GM10266 (cell line): Measurements from ENCODE around the gene ATP8B4.

Source experiments
- DNase-seq: peaks from one replicate; pipeline ENCODE4 v3.0.0; 2012; ENCODE audit errors: extremely low spot score
- TF ChIP-seq, protein P1 (sequence below): IDR thresholded peaks from 2 replicates; pipeline ENCODE4 v1.5.1; 2012; ENCODE audit warnings: mild to moderate bottlenecking, low read depth; ENCODE audit not compliant: control insufficient read depth, insufficient read depth; ENCODE audit errors: missing control alignments

The ATP8B4 gene

DNA sequence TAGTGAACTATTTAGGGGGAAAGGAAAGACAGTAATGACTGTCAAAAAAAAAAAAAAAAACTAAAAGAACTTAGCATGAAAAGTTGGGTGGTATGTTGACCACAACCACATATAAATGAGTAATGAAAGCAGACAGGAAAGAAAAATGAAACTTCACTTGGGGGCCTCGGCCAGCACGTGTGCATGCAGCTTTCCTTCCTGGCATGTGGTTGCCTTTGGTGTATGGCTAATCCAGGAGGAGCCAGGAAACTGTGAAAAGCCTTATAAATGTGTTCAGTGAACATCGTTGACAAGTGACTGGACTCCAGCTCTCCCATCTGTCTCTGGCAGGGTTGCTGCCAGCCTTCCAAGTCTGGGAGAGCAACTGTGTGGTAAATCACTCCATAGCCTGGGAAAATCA, 303.1 kb downstream of the ATP8B4 start:
- DNase-seq, result no peak
- TF ChIP-seq, protein P1, sequence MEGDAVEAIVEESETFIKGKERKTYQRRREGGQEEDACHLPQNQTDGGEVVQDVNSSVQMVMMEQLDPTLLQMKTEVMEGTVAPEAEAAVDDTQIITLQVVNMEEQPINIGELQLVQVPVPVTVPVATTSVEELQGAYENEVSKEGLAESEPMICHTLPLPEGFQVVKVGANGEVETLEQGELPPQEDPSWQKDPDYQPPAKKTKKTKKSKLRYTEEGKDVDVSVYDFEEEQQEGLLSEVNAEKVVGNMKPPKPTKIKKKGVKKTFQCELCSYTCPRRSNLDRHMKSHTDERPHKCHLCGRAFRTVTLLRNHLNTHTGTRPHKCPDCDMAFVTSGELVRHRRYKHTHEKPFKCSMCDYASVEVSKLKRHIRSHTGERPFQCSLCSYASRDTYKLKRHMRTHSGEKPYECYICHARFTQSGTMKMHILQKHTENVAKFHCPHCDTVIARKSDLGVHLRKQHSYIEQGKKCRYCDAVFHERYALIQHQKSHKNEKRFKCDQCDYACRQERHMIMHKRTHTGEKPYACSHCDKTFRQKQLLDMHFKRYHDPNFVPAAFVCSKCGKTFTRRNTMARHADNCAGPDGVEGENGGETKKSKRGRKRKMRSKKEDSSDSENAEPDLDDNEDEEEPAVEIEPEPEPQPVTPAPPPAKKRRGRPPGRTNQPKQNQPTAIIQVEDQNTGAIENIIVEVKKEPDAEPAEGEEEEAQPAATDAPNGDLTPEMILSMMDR, result no peak

DNA sequence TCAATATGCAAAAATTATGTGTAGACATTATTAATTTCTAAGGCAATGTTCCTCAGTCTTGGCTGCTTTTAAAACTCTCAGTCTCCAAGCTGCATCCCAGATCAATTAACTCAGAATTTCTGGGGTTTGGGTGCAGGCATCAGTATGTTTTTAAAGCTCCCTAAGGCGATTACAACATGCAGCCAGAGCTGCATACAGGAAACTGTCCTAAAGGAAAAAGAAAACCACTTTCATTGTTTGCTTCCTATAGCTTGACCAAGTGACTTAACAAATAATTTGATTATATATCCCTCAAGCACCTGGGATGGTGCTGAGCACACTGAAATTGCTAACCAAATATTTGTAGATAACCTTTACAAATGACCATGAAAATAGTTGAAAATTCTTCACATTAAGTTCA, 303.5 kb downstream of the ATP8B4 start:
- DNase-seq, result no peak
- TF ChIP-seq, protein P1, result no peak

DNA sequence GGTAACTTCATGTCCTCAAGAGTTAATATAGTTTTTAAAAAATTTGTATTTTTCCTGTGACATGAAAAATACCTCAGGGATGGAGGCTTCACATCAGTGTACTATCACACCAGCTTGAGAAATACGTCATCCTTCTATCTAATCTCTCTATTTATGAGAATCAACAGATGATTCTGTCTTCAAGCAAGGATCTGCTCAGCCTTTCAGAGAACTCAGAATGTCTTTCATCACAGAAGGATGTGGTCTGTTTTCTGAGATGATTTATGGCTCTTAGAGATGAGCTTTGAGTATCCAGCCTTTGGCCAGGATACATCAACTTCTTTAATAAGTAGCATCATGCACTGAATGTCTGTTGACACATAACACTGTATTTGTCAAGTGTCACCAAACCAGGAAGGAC, 304.3 kb downstream of the ATP8B4 start:
- no peak for DNase-seq
- TF ChIP-seq, protein P1, result no peak

- DNase-seq, result no peak
- TF ChIP-seq, protein P1, result no peak
Measured at GRCh38 chr15:49813625-49814024, 305.4 kb downstream of the ATP8B4 start.

DNA sequence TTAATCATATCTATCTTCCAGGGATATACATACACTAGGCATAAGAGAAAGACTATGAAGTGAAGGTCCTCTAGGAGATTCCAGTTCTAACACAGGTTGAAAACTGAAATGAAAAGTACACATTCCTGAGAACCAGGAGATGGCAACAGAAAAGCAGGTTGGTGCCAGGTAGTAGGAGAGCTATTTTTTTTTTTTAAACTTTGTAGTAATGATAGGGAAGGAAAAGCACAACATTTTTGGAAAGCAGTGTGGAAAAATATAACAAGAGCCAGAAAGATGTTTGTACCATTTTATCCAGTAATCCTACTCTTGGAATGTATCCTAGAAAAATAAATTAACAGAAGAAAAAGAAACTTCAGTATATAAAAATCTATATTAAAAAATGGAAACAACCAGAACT, 308.3 kb downstream of the ATP8B4 start:
- DNase-seq, result no peak
- TF ChIP-seq, protein P1, result no peak

DNA sequence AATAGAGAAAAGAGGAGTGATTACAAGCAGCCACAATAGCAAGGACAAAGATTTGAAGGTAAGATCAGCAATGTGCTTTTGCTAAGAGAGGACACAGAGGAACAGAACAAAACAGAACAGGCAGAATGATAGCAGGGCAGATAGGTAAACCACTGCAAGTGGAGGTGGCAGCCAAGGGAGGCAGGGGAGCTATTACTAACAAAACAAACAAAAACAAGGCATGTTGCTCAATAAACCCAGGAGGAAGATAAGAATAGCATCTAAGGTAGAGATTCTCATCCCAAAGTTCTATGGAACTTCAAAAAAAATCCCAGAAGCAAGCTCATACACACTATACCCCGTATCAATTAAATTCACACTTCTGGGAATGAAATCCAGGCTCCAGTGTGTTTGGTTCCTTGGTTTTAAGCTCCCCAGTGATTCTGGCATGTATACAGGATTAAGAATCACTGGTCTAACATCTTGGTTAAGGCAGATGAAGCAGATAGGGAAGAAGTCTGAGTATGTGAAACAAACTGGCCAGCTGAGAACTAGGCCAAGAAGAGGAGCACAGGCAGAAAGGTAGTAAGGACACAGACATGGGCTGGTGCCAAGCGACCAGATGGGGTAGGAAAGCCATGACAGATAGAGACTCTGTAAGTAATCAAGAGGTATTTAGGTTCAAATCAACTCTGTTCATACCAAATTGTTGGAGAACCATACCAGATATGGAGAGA, 309.0 kb downstream of the ATP8B4 start:
- DNase-seq, result no peak
- TF ChIP-seq, protein P1, result no peak

- TF ChIP-seq, protein P1, result no peak
Measured at GRCh38 chr15:49808341-49808740, 310.7 kb downstream of the ATP8B4 start.

More at GRCh38 chr15:49808341-49808740, 310.7 kb downstream of the ATP8B4 start:
- no peak for DNase-seq
